SK-N-SH (cell line): ENCODE measurements around the gene IGSF11. TPM values are rescaled to one million over a fixed set of nuclear protein-coding genes. Genes with fewer than 3 reads are reported as not detected.

ENCODE experiments used
- polyA plus RNA-seq, 3 experiments: library from polyadenylated mRNA; depleted of rRNA; stranded (reverse); fragments of >200 nt; gene quantifications; 2 replicates each; pipeline ENCODE4 v1.2.3, GENCODE V29; 2012

IGSF11 gene
- polyA plus RNA-seq, 1 of the 3 experiments (the other 2 are of a cell fraction): 0.07 TPM

Other genes with a start within 250 kb of the IGSF11 start
- not detected in 2 replicates for gene TEX55, start 111.3 kb upstream of the IGSF11 start, polyA plus RNA-seq (2012; rRNA removed)
- not detected in 2 replicates for gene UPK1B, start 138.8 kb upstream of the IGSF11 start, polyA plus RNA-seq (2012; rRNA removed)
- gene B4GALT4, start 206.0 kb upstream of the IGSF11 start, polyA plus RNA-seq (2012; rRNA removed): 15.7 and 19.8 TPM in 2 replicates